Panc1 (cell line): ENCODE measurements around the gene MAS1L. TPM values are rescaled to one million over a fixed set of nuclear protein-coding genes. Genes with fewer than 3 reads are reported as not detected.

ENCODE experiments used
- ATAC-seq: fragments of 200-7000 bp; cut with Tn5 transposase; 2 replicates; pipeline ENCODE4 v1.9.1; 2020; ENCODE audit warnings: mild to moderate bottlenecking, moderate library complexity
- Bru-seq: library from RNA; stranded (reverse); fragments of 400-500 nt; gene quantifications from one replicate; lab custom pipeline; 2021; lab: Mats Ljungman, UMichigan
- BruChase-seq, 2 experiments: library from RNA; stranded (reverse); fragments of 400-500 nt; gene quantifications; one replicate each; lab custom pipeline; 2021; lab: Mats Ljungman, UMichigan
- BruUV-seq: library from RNA; stranded (reverse); fragments of 400-500 nt; replicated peaks from 2 replicates; lab custom pipeline; 2021; lab: Mats Ljungman, UMichigan
- CTCF ChIA-PET: fragments of 300-600 bp; sonication (Branson Sonifier 250); formaldehyde crosslinking; loops from one replicate; lab custom pipeline; 2022; ENCODE audit warnings: antibody characterized with exemption; lab: Charles Lee
- POLR2A ChIA-PET: fragments of 300-600 bp; sonication (Branson Sonifier 250); formaldehyde crosslinking; loops from one replicate; lab custom pipeline; 2022; ENCODE audit warnings: antibody characterized with exemption; lab: Charles Lee
- DNase-seq: peaks from one replicate; pipeline ENCODE4 v3.0.0-alpha.2; 2010; ENCODE audit warnings: low read depth, low spot score
- H3K27ac ChIP-seq: 2 replicates; pipeline ENCODE4 v1.5.1; 2011; ENCODE audit warnings: mild to moderate bottlenecking, low read length, inconsistent platforms
- H3K27me3 ChIP-seq: fragments of 200-500 bp; sonication (Bioruptor generic); 2 replicates; pipeline ENCODE4 v1.6.0; 2014; ENCODE audit warnings: low read length, inconsistent platforms; ENCODE audit not compliant: control insufficient read depth, insufficient read depth
- H3K36me3 ChIP-seq: fragments of 200-500 bp; sonication (Bioruptor generic); 2 replicates; pipeline ENCODE4 v1.5.1; 2014; ENCODE audit warnings: inconsistent platforms, mild to moderate bottlenecking, low read length, moderate library complexity; ENCODE audit not compliant: control insufficient read depth, insufficient read depth
- H3K4me1 ChIP-seq: 2 replicates; pipeline ENCODE4 v1.5.1; 2011; ENCODE audit warnings: inconsistent platforms, mild to moderate bottlenecking, low read length, moderate library complexity; ENCODE audit not compliant: control insufficient read depth, insufficient read depth
- H3K4me3 ChIP-seq, 2 experiments: 2 replicates each; pipeline ENCODE4 v1.5.1; 2011 to 2012; ENCODE audit warnings: low read depth in 2 of 2, low read length in 2 of 2, mild to moderate bottlenecking in 2 of 2, inconsistent platforms in 1 of 2, moderate library complexity in 1 of 2
- H3K9me3 ChIP-seq: fragments of 200-500 bp; sonication (Bioruptor generic); 2 replicates; pipeline ENCODE4 v1.5.1; 2014; ENCODE audit warnings: low read depth, mild to moderate bottlenecking, inconsistent platforms, low read length, moderate library complexity; ENCODE audit not compliant: control insufficient read depth, insufficient read depth
- POLR2AphosphoS5 ChIP-seq: IDR thresholded peaks from 2 replicates; pipeline ENCODE4 v1.6.1; 2012; ENCODE audit warnings: mild to moderate bottlenecking, low read depth, low read length, moderate library complexity
- SIN3A ChIP-seq: IDR thresholded peaks from 2 replicates; pipeline ENCODE4 v1.6.1; 2012; ENCODE audit warnings: low read depth, mild to moderate bottlenecking, low read length, moderate library complexity, borderline replicate concordance; ENCODE audit not compliant: insufficient read depth
- TCF7L2 ChIP-seq: IDR thresholded peaks from 2 replicates; pipeline ENCODE4 v1.6.1; 2011; ENCODE audit warnings: mild to moderate bottlenecking, low read depth, low read length, inconsistent platforms
- in situ Hi-C: cut with HindIII; loops from 2 replicates; pipeline ENCODE4 v1.10.0; 2016; ENCODE audit warnings: low sequenced_read_pairs, low pct_unique_long_range_greater_than_20kb
- intact Hi-C: fragments of 100-400 bp; cut with micrococcal nuclease; formaldehyde crosslinking; loops from one replicate; pipeline ENCODE4 v1.10.0; 2022; ENCODE audit not compliant: unreplicated experiment
- long read RNA-seq: library from polyadenylated mRNA; unstranded; transcript quantifications from one replicate; pipeline ENCODE4 v2.0.0, GENCODE V29; 2021; ENCODE audit not compliant: unreplicated experiment
- polyA plus RNA-seq: library from polyadenylated mRNA; unstranded; fragments of >200 nt; gene quantifications from one replicate; pipeline ENCODE4 v1.2.1, GENCODE V29; 2012; ENCODE audit warnings: missing spikeins; ENCODE audit not compliant: insufficient read length
- total RNA-seq: library from RNA; stranded (reverse); gene quantifications from one replicate; pipeline ENCODE4 v1.2.1, GENCODE V29; 2021; ENCODE audit not compliant: unreplicated experiment
- TF ChIP-seq, protein P1 (sequence below), 2 experiments: IDR thresholded peaks; 2 replicates each; pipeline ENCODE4 v1.6.1; 2011 to 2012; ENCODE audit warnings: low read depth in 2 of 2, control low read depth in 1 of 2, low read length in 1 of 2, mild to moderate bottlenecking in 1 of 2, moderate library complexity in 1 of 2; ENCODE audit not compliant: insufficient read depth in 1 of 2
- TF ChIP-seq, protein P2 (sequence below): fragments of 450-650 bp; IDR thresholded peaks from 2 replicates; pipeline ENCODE4 v1.5.1; 2017; ENCODE audit warnings: mild to moderate bottlenecking

The MAS1L gene, protein sequence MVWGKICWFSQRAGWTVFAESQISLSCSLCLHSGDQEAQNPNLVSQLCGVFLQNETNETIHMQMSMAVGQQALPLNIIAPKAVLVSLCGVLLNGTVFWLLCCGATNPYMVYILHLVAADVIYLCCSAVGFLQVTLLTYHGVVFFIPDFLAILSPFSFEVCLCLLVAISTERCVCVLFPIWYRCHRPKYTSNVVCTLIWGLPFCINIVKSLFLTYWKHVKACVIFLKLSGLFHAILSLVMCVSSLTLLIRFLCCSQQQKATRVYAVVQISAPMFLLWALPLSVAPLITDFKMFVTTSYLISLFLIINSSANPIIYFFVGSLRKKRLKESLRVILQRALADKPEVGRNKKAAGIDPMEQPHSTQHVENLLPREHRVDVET
- not detected for total RNA-seq
- not detected for polyA plus RNA-seq
- not detected for Bru-seq, nascent RNA
- not detected for BruChase-seq, experiment 1, labeled RNA remaining after a 2-hour chase
- not detected for BruChase-seq, experiment 2, labeled RNA remaining after a 6-hour chase
- long read RNA-seq: 0 reads

DNA sequence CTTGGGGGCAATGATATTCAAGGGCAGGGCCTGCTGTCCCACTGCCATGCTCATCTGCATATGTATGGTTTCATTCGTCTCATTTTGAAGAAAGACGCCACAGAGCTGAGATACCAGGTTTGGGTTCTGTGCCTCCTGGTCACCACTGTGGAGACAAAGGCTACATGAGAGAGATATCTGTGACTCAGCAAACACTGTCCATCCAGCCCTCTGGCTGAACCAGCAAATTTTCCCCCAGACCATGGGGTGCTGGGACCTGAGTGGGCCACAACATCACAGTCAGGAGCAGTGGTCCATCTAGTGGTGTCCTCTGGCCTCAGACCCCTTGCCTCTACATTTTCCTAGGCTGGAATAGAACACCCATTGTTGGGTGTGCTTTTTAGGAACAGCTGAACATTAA is at the start of gene MAS1L:
Gene MAS1L, minus strand, starts transcription at position 297 of the 400 bp plus-strand sequence. Its CDS starts 54 bp downstream, at position 243.
- BruUV-seq: no TSS peak
- ATAC-seq: no peak
- no peaks in the 10 kb centered on the region for H3K27me3 ChIP-seq
- H3K4me1 ChIP-seq: no peaks in the 10 kb centered on the region
- TF ChIP-seq POLR2AphosphoS5 (no peak), SIN3A (no peak), TCF7L2 (no peak)
- TF ChIP-seq, protein P1, sequence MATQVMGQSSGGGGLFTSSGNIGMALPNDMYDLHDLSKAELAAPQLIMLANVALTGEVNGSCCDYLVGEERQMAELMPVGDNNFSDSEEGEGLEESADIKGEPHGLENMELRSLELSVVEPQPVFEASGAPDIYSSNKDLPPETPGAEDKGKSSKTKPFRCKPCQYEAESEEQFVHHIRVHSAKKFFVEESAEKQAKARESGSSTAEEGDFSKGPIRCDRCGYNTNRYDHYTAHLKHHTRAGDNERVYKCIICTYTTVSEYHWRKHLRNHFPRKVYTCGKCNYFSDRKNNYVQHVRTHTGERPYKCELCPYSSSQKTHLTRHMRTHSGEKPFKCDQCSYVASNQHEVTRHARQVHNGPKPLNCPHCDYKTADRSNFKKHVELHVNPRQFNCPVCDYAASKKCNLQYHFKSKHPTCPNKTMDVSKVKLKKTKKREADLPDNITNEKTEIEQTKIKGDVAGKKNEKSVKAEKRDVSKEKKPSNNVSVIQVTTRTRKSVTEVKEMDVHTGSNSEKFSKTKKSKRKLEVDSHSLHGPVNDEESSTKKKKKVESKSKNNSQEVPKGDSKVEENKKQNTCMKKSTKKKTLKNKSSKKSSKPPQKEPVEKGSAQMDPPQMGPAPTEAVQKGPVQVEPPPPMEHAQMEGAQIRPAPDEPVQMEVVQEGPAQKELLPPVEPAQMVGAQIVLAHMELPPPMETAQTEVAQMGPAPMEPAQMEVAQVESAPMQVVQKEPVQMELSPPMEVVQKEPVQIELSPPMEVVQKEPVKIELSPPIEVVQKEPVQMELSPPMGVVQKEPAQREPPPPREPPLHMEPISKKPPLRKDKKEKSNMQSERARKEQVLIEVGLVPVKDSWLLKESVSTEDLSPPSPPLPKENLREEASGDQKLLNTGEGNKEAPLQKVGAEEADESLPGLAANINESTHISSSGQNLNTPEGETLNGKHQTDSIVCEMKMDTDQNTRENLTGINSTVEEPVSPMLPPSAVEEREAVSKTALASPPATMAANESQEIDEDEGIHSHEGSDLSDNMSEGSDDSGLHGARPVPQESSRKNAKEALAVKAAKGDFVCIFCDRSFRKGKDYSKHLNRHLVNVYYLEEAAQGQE (IDR thresholded peaks at IDR 0.05; ENCODE audit: insufficient read depth in 1 of 2, low read depth in 2 of 2, low read length in 1 of 2): no peak
- TF ChIP-seq, protein P2, sequence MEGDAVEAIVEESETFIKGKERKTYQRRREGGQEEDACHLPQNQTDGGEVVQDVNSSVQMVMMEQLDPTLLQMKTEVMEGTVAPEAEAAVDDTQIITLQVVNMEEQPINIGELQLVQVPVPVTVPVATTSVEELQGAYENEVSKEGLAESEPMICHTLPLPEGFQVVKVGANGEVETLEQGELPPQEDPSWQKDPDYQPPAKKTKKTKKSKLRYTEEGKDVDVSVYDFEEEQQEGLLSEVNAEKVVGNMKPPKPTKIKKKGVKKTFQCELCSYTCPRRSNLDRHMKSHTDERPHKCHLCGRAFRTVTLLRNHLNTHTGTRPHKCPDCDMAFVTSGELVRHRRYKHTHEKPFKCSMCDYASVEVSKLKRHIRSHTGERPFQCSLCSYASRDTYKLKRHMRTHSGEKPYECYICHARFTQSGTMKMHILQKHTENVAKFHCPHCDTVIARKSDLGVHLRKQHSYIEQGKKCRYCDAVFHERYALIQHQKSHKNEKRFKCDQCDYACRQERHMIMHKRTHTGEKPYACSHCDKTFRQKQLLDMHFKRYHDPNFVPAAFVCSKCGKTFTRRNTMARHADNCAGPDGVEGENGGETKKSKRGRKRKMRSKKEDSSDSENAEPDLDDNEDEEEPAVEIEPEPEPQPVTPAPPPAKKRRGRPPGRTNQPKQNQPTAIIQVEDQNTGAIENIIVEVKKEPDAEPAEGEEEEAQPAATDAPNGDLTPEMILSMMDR: no peak
- H3K27ac ChIP-seq: no peak within 1 kb of the TSS
- CTCF ChIA-PET: no interaction called here
- DNase-seq: no peak
- POLR2A ChIA-PET: no interaction called here
- H3K4me3 ChIP-seq: no peak within 1 kb of the TSS
- no peaks in the 10 kb centered on the region for H3K36me3 ChIP-seq
- in situ Hi-C loops: no loop called here
- no peaks in the 10 kb centered on the region for H3K9me3 ChIP-seq
- intact Hi-C loops: no loop called here

DNA sequence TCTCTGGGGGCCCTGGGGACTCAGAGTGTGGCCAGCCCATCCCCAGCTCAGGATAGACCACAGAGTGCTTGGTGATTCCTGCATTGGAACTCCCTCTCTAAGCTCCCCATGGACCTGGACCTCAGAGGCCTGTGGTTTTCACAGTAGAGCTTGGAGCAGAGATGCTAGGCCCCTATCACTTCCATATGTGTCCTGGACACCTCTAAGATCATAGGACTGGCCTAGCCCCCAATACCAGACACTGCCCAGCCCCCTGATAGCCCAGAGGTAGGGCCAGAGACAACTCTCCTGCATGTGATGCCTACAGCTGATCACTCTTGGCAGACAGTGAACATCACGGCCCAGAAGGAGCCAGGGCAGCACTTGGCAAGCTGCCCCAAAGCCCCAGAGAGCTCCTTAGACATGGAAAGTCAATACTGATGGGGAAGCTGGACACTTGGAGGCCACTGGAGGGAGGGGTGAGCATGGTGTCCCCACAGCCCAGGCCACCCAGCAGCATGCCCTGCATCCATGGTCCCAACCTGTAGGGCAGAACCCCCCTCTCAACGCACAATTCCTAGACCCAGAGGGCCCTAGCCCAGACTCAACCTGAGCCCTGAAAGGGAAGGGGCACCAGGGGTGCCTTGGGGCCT is 44.7 kb upstream of the MAS1L start:
- DNase-seq (no peak), ATAC-seq (no peak)
- CTCF ChIA-PET: no interaction called here
- Histone ChIP-seq H3K9me3 (no peaks in the 10 kb centered on the region), H3K4me1 (no peaks in the 10 kb centered on the region), H3K36me3 (no peaks in the 10 kb centered on the region), H3K4me3 (no peak overlapping the region), H3K27ac (no peak overlapping the region), H3K27me3 (no peaks in the 10 kb centered on the region)
- BruUV-seq: no TSS peak
- POLR2A ChIA-PET: interaction anchor here (0.6 kb wide), 1 partner anchor 530 kb away, joined by 8 read pairs; no protein-coding TSS in a partner anchor
- no peak for TF ChIP-seq SIN3A
- TF ChIP-seq, protein P1 (IDR thresholded peaks at IDR 0.05; ENCODE audit: insufficient read depth in 1 of 2, low read depth in 2 of 2, low read length in 1 of 2): no peak
- intact Hi-C loops: no loop called here
- in situ Hi-C loops: no loop called here
